Liver (tissue), 9 donors: ENCODE data around the gene KCNJ11. TPM values are rescaled to one million over a fixed set of nuclear protein-coding genes. Genes with fewer than 3 reads are reported as not detected.

Source experiments
- DNase-seq: peaks from one replicate; pipeline ENCODE4 v3.0.0-alpha.2; 2017; ENCODE audit warnings: low spot score
- H3K27ac ChIP-seq, 2 donors: one replicate each; pipeline ENCODE4 v1.7.0; 2013; ENCODE audit warnings: inconsistent platforms in 2 of 2, low read length in 2 of 2, control low read depth in 1 of 2, low read depth in 1 of 2, mild to moderate bottlenecking in 1 of 2
- H3K27me3 ChIP-seq, 4 donors: one replicate each; pipeline versions ENCODE4 v1.6.1 to v1.7.0; 2013; ENCODE audit warnings: low read length in 3 of 4, inconsistent platforms in 1 of 4, mild to moderate bottlenecking in 1 of 4, moderate library complexity in 1 of 4; ENCODE audit not compliant: control insufficient read depth in 4 of 4, insufficient read depth in 4 of 4
- H3K36me3 ChIP-seq, 4 donors: one replicate each; pipeline versions ENCODE4 v1.6.1 to v1.7.0; 2013; ENCODE audit warnings: low read length in 3 of 4, mild to moderate bottlenecking in 3 of 4, low read depth in 1 of 4, moderate library complexity in 1 of 4; ENCODE audit not compliant: control insufficient read depth in 4 of 4, insufficient read depth in 3 of 4
- H3K4me1 ChIP-seq, 4 donors: one replicate each; pipeline versions ENCODE4 v1.6.1 to v1.7.0; 2013; ENCODE audit warnings: low read length in 3 of 4, mild to moderate bottlenecking in 3 of 4, moderate library complexity in 1 of 4; ENCODE audit not compliant: control insufficient read depth in 4 of 4, insufficient read depth in 4 of 4
- H3K4me3 ChIP-seq, 3 donors: one replicate each; pipeline versions ENCODE4 v1.6.1 to v1.7.0; 2013; ENCODE audit warnings: low read length in 3 of 3, control low read depth in 1 of 3, low read depth in 1 of 3, mild to moderate bottlenecking in 1 of 3
- H3K9ac ChIP-seq, 2 donors: one replicate each; pipeline ENCODE4 v1.7.0; 2013; ENCODE audit warnings: low read length in 2 of 2, mild to moderate bottlenecking in 2 of 2, moderate library complexity in 2 of 2, control low read depth in 1 of 2, low read depth in 1 of 2
- H3K9me3 ChIP-seq, 4 donors: one replicate each; pipeline versions ENCODE4 v1.6.1 to v1.7.0; 2013; ENCODE audit warnings: low read length in 3 of 4; ENCODE audit not compliant: control insufficient read depth in 4 of 4
- ATF3 ChIP-seq: IDR thresholded peaks from 2 replicates; pipeline ENCODE4 v1.6.1; 2016; ENCODE audit warnings: antibody characterized with exemption
- CTCF ChIP-seq: fragments of 150-350 bp; IDR thresholded peaks from 2 replicates; pipeline ENCODE4 v1.5.1; 2017; ENCODE audit warnings: improper control_type of control experiment, low read depth, low read length; ENCODE audit not compliant: missing input control
- EGR1 ChIP-seq, 2 donors: IDR thresholded peaks; 2 replicates each; pipeline ENCODE4 v1.6.1; 2016 to 2018; ENCODE audit warnings: antibody characterized with exemption in 2 of 2, low read depth in 2 of 2
- FOXA1 ChIP-seq: IDR thresholded peaks from 2 replicates; pipeline ENCODE4 v1.6.1; 2016; ENCODE audit warnings: antibody characterized with exemption
- FOXA2 ChIP-seq: IDR thresholded peaks from 2 replicates; pipeline ENCODE4 v1.6.1; 2016; ENCODE audit warnings: antibody characterized with exemption
- GABPA ChIP-seq, 2 donors: IDR thresholded peaks in 1 of 2; conservative IDR thresholded peaks in 1 of 2; 2 replicates each; pipeline ENCODE4 v1.6.1; 2016; ENCODE audit warnings: antibody characterized with exemption in 2 of 2, mild to moderate bottlenecking in 1 of 2, moderate library complexity in 1 of 2
- HNF4A ChIP-seq, 2 donors: conservative IDR thresholded peaks; 2 replicates each; pipeline ENCODE4 v1.6.1; 2016; ENCODE audit warnings: antibody characterized with exemption in 2 of 2, mild to moderate bottlenecking in 2 of 2
- HNF4G ChIP-seq: IDR thresholded peaks from 2 replicates; pipeline ENCODE4 v1.6.1; 2016; ENCODE audit warnings: antibody characterized with exemption
- JUND ChIP-seq, 2 donors: IDR thresholded peaks; 2 replicates each; pipeline ENCODE4 v1.6.1; 2016; ENCODE audit warnings: antibody characterized with exemption in 2 of 2
- MAX ChIP-seq: IDR thresholded peaks from 2 replicates; pipeline ENCODE4 v1.6.1; 2016; ENCODE audit warnings: antibody characterized with exemption
- NR2F2 ChIP-seq: IDR thresholded peaks from 2 replicates; pipeline ENCODE4 v1.6.1; 2016; ENCODE audit warnings: antibody characterized with exemption
- RAD21 ChIP-seq, 2 donors: IDR thresholded peaks; 2 replicates each; pipeline ENCODE4 v1.6.1; 2016; ENCODE audit warnings: antibody characterized with exemption in 2 of 2, mild to moderate bottlenecking in 2 of 2
- RXRA ChIP-seq, 2 donors: IDR thresholded peaks; 2 replicates each; pipeline ENCODE4 v1.6.1; 2017 to 2018; ENCODE audit warnings: antibody characterized with exemption in 2 of 2, mild to moderate bottlenecking in 1 of 2
- SP1 ChIP-seq: IDR thresholded peaks from 2 replicates; pipeline ENCODE4 v1.6.1; 2018; ENCODE audit warnings: antibody characterized with exemption, mild to moderate bottlenecking
- TAF1 ChIP-seq: conservative IDR thresholded peaks from 2 replicates; pipeline ENCODE4 v1.6.1; 2016; ENCODE audit warnings: antibody characterized with exemption, mild to moderate bottlenecking
- YY1 ChIP-seq: IDR thresholded peaks from 2 replicates; pipeline ENCODE4 v1.6.1; 2016; ENCODE audit warnings: antibody characterized with exemption, mild to moderate bottlenecking
- WGBS: extraction: QIAGEN DNeasy Blood & Tissue Kit; methylation state at CpG from one replicate; pipeline ENCODE4 v1.1.7; 2013; 5-methylcytosine and 5-hydroxymethylcytosine counted together
- polyA plus RNA-seq, 2 donors: library from polyadenylated mRNA; stranded (reverse) in 1 of 2; unstranded in 1 of 2; fragments of 200-250 nt in 1 of 2; fragments of >200 nt in 1 of 2; fragmentation: Nextera tagmentation in 1 of 2; extraction: Ambion mirVana in 1 of 2; gene quantifications; one replicate each; pipeline versions ENCODE4 v1.2.1 to v1.2.3, GENCODE V29; 2013 to 2015
- total RNA-seq, 2 donors: library from RNA; depleted of rRNA; stranded (reverse); fragments of >200 nt; gene quantifications; one replicate each; pipeline ENCODE4 v1.2.3, GENCODE V29; 2014
- TF ChIP-seq, protein P1 (sequence below): IDR thresholded peaks from 2 replicates; pipeline ENCODE4 v1.6.1; 2016; ENCODE audit warnings: antibody characterized with exemption, mild to moderate bottlenecking
- TF ChIP-seq, protein P2 (sequence below): IDR thresholded peaks from 2 replicates; pipeline ENCODE4 v1.6.1; 2016; ENCODE audit warnings: antibody characterized with exemption
- donor health status: healthy.
- donor health status: healthy.
- donor health status: healthy.
- donor health status: healthy.
- donor health status: healthy.

KCNJ11 gene
- total and polyA plus RNA-seq, 4 donors = 0.28 to 1.1 (median 0.75) TPM; not detected in 1

- DNase-seq = no peak
- H3K27ac ChIP-seq = no peak overlapping the region
- H3K9me3 ChIP-seq = peaks cover 36 to 60% (median 38%) of the 10 kb centered on the region in 4 donors
- no peaks in the 10 kb centered on the region for H3K27me3 ChIP-seq
- WGBS = 96% methylated on average over 2 of the region's 2 CpGs
- TF ChIP-seq YY1 (no peak), RXRA (IDR thresholded peaks at IDR 0.05) (no peak), EGR1 (IDR thresholded peaks at IDR 0.05; ENCODE audit: low read depth in 2 of 2) (no peak), CTCF (no peak), FOXA1 (no peak), GABPA (IDR thresholded peaks at IDR 0.05 in 1 of 2, conservative IDR thresholded peaks at IDR 0.05 in 1 of 2) (no peak), HNF4G (no peak), FOXA2 (no peak), SP1 (no peak), RAD21 (IDR thresholded peaks at IDR 0.05) (no peak), ATF3 (no peak), HNF4A (conservative IDR thresholded peaks at IDR 0.05) (no peak), TAF1 (no peak), JUND (IDR thresholded peaks at IDR 0.05) (no peak), NR2F2 (no peak), MAX (no peak)
- TF ChIP-seq, protein P1, sequence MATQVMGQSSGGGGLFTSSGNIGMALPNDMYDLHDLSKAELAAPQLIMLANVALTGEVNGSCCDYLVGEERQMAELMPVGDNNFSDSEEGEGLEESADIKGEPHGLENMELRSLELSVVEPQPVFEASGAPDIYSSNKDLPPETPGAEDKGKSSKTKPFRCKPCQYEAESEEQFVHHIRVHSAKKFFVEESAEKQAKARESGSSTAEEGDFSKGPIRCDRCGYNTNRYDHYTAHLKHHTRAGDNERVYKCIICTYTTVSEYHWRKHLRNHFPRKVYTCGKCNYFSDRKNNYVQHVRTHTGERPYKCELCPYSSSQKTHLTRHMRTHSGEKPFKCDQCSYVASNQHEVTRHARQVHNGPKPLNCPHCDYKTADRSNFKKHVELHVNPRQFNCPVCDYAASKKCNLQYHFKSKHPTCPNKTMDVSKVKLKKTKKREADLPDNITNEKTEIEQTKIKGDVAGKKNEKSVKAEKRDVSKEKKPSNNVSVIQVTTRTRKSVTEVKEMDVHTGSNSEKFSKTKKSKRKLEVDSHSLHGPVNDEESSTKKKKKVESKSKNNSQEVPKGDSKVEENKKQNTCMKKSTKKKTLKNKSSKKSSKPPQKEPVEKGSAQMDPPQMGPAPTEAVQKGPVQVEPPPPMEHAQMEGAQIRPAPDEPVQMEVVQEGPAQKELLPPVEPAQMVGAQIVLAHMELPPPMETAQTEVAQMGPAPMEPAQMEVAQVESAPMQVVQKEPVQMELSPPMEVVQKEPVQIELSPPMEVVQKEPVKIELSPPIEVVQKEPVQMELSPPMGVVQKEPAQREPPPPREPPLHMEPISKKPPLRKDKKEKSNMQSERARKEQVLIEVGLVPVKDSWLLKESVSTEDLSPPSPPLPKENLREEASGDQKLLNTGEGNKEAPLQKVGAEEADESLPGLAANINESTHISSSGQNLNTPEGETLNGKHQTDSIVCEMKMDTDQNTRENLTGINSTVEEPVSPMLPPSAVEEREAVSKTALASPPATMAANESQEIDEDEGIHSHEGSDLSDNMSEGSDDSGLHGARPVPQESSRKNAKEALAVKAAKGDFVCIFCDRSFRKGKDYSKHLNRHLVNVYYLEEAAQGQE = no peak
- TF ChIP-seq, protein P2, sequence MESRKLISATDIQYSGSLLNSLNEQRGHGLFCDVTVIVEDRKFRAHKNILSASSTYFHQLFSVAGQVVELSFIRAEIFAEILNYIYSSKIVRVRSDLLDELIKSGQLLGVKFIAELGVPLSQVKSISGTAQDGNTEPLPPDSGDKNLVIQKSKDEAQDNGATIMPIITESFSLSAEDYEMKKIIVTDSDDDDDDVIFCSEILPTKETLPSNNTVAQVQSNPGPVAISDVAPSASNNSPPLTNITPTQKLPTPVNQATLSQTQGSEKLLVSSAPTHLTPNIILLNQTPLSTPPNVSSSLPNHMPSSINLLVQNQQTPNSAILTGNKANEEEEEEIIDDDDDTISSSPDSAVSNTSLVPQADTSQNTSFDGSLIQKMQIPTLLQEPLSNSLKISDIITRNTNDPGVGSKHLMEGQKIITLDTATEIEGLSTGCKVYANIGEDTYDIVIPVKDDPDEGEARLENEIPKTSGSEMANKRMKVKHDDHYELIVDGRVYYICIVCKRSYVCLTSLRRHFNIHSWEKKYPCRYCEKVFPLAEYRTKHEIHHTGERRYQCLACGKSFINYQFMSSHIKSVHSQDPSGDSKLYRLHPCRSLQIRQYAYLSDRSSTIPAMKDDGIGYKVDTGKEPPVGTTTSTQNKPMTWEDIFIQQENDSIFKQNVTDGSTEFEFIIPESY = no peak
- H3K4me1 ChIP-seq = no peaks in the 10 kb centered on the region
- peaks cover 0 to 4% (median 0%) of the 10 kb centered on the region in 4 donors for H3K36me3 ChIP-seq
- no peak overlapping the region for H3K9ac ChIP-seq
- peak overlapping the region in 1 of 3 donors; percentile 0 for H3K4me3 ChIP-seq
Measured at GRCh38 chr11:17369684-17370243, 18.7 kb downstream of the KCNJ11 start.
